MCF 10A (cell line): Measurements from ENCODE around the gene GRIN1. TPM values are rescaled to one million over a fixed set of nuclear protein-coding genes. Genes with fewer than 3 reads are reported as not detected.

Experiments
- BruUV-seq: library from RNA; stranded (reverse); fragments of 400-500 nt; replicated peaks from 2 replicates; lab custom pipeline; 2021; lab: Mats Ljungman, UMichigan
- CTCF ChIA-PET: fragments of 300-600 bp; sonication (Branson Sonifier 250); formaldehyde crosslinking; extraction: SDS; loops from one replicate; lab custom pipeline; 2021; ENCODE audit warnings: antibody characterized with exemption, inconsistent platforms; lab: Yijun Ruan, JAX
- POLR2A ChIA-PET: fragments of 300-600, 350-650 bp; sonication (Branson Sonifier 250); formaldehyde crosslinking; extraction: SDS; loops from one replicate; lab custom pipeline; 2020; ENCODE audit warnings: antibody characterized with exemption, inconsistent platforms; lab: Yijun Ruan, JAX
- DNase-seq: peaks from one replicate; pipeline ENCODE4 v3.0.0-alpha.2; 2018; ENCODE audit not compliant: unreplicated experiment
- H3K27ac Mint-ChIP-seq: one replicate; pipeline ENCODE4 v1.8.0; 2022; ENCODE audit warnings: mild to moderate bottlenecking, low read depth, mixed read lengths; ENCODE audit not compliant: unreplicated experiment
- H3K27me3 Mint-ChIP-seq: one replicate; pipeline ENCODE4 v1.8.0; 2022; ENCODE audit warnings: mixed read lengths; ENCODE audit not compliant: insufficient read depth, unreplicated experiment
- H3K36me3 Mint-ChIP-seq: one replicate; pipeline ENCODE4 v1.8.0; 2022; ENCODE audit warnings: mild to moderate bottlenecking, moderate library complexity, mixed read lengths; ENCODE audit not compliant: insufficient read depth, unreplicated experiment
- H3K4me1 Mint-ChIP-seq: one replicate; pipeline ENCODE4 v1.8.0; 2022; ENCODE audit warnings: mixed read lengths; ENCODE audit not compliant: insufficient read depth, unreplicated experiment
- H3K4me3 Mint-ChIP-seq: one replicate; pipeline ENCODE4 v1.8.0; 2022; ENCODE audit warnings: mild to moderate bottlenecking, moderate library complexity, mixed read lengths; ENCODE audit not compliant: unreplicated experiment
- H3K9me3 Mint-ChIP-seq: one replicate; pipeline ENCODE4 v1.8.0; 2022; ENCODE audit warnings: mixed read lengths; ENCODE audit not compliant: unreplicated experiment
- CTCF ChIP-seq: fragments of 200-600 bp; IDR thresholded peaks from one replicate; pipeline ENCODE4 v1.8.0; 2022; ENCODE audit warnings: antibody characterized with exemption, mild to moderate bottlenecking; ENCODE audit not compliant: unreplicated experiment
- intact Hi-C: fragments of 100-400 bp; cut with micrococcal nuclease; formaldehyde crosslinking; loops from 2 replicates; pipeline ENCODE4 v1.14.1; 2022
- total RNA-seq: library from RNA; stranded (reverse); gene quantifications from 2 replicates; pipeline ENCODE4 v1.2.3, GENCODE V29; 2022

GRIN1 gene
- total RNA-seq, 1 experiment from 2014 or later, result 1.4 TPM

DNA sequence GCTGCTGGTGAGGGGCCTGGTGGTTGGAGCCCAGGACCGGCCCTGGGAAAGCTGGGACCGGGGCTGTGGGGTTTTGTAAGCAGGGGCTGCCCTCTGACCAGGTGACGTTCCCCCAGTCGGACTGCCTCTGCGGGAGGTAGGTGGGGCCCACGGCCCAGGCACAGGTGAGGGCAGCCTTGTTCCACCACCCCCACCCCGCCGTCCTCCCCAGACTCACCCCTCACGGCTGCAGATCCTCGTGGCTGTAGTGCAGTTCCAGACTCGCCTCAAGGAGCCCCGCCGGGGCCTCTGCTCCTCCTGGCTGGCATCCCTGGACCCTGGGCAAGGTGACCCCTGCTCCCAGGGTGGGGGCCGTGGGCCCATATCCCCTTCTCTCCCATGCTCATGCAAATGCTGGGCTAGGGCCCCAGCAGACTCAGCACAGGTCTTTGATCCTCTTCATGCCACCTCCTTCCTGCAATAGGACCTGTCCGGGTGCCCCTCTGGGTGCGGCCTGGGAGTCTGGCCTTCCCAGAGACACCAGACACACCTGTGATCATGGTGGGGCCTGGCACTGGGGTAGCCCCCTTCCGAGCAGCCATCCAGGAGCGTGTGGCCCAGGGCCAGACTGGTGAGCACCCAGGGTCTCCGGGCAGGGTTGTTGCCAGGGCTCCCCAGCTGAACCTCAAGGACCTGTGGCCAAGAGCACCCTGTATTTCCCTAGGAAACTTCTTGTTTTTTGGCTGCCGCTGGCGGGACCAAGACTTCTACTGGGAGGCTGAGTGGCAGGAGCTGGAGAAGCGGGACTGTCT, 76.4 kb downstream of the GRIN1 start:
- ChIA-PET CTCF (interaction anchor here (1.2 kb wide), 1 partner anchor 12 kb away, joined by 3 read pairs; no protein-coding TSS in a partner anchor), POLR2A (interaction anchor here (0.7 to 3.8 kb wide), 4 partner anchors 8 to 27 kb away, joined by 3 to 38 read pairs (median 4); partner anchors contain the start of genes NDOR1, RNF224, SSNA1 and TMEM203)
- no peak for TF ChIP-seq CTCF
- Mint-ChIP-seq H3K4me3 (no peak overlapping the region), H3K9me3 (no peaks in the 10 kb centered on the region), H3K27ac (no peak overlapping the region), H3K4me1 (peaks cover 5% of the 10 kb centered on the region), H3K36me3 (peaks cover 12% of the 10 kb centered on the region), H3K27me3 (no peaks in the 10 kb centered on the region)
- intact Hi-C loops, result no loop called here
- BruUV-seq, result TSS peak; percentile 9
- DNase-seq, result no peak

- peaks cover 12% of the 10 kb centered on the region for H3K36me3 Mint-ChIP-seq
- TF ChIP-seq CTCF, result no peak
- peaks cover 5% of the 10 kb centered on the region for H3K4me1 Mint-ChIP-seq
- BruUV-seq, result no TSS peak
- no peak overlapping the region for H3K27ac Mint-ChIP-seq
- intact Hi-C loops, result no loop called here
- POLR2A ChIA-PET, result interaction anchor here (0.7 to 3.8 kb wide), 7 partner anchors 10 to 46 kb away, joined by 3 to 38 read pairs (median 5); partner anchors contain the start of genes ANAPC2, NDOR1, RNF224 and SSNA1
- no peaks in the 10 kb centered on the region for H3K9me3 Mint-ChIP-seq
- CTCF ChIA-PET, result interaction anchor here (0.6 to 1.4 kb wide), 3 partner anchors 9 to 17 kb away, joined by 3 to 6 read pairs (median 3); no protein-coding TSS in a partner anchor
- no peak for DNase-seq
- H3K4me3 Mint-ChIP-seq, result no peak overlapping the region
- no peaks in the 10 kb centered on the region for H3K27me3 Mint-ChIP-seq
Observed at GRCh38 chr9:137216188-137216965, 77.4 kb downstream of the GRIN1 start.

GRCh38 chr9:137217276-137218211, 78.6 kb downstream of the GRIN1 start:
- no TSS peak for BruUV-seq
- peak overlapping the region; percentile 60 for H3K27ac Mint-ChIP-seq
- DNase-seq, result peak; percentile 74

More at GRCh38 chr9:137217276-137218211, 78.6 kb downstream of the GRIN1 start:
- Mint-ChIP-seq H3K4me1 (peaks cover 5% of the 10 kb centered on the region), H3K4me3 (peak overlapping the region; percentile 70), H3K27me3 (no peaks in the 10 kb centered on the region), H3K36me3 (peaks cover 12% of the 10 kb centered on the region), H3K9me3 (no peaks in the 10 kb centered on the region)
- ChIA-PET POLR2A (interaction anchor here (0.7 to 3.8 kb wide), 7 partner anchors 12 to 134 kb away, joined by 3 to 38 read pairs (median 5); partner anchors contain the start of genes ANAPC2, NDOR1, SSNA1 and TMEM203), CTCF (interaction anchor here (1.4 kb wide), 1 partner anchor 11 kb away, joined by 3 read pairs; no protein-coding TSS in a partner anchor)
- intact Hi-C loops, result no loop called here
- no peak for TF ChIP-seq CTCF
